SHP77 treated with DMSO at 0.1 percent for 48 hours (cell line): ENCODE measurements around the gene TYW3.
A peak's percentile ranks its signal among the peaks of the same experiment; 100 is the strongest.

ENCODE experiments used
- DNase-seq: peaks from one replicate; lab custom pipeline; 2025; lab: John Stamatoyannopoulos, UW

The TYW3 gene

GRCh38 chr1:74732960-74733603 lies at the start of gene TYW3, which contains the start of gene CRYZ:
Gene TYW3 (plus strand): TSS chr1:74733152. CDS start chr1:74733245, 93 bp downstream.
Gene CRYZ (minus strand): TSS chr1:74733050. CDS start chr1:74724821, 8,229 bp downstream.
- peak; percentile 76 for DNase-seq

- DNase-seq, result no peak
Measured at GRCh38 chr1:74683656-74684055, 49.3 kb upstream of the TYW3 start.

- DNase-seq, result no peak
Measured at GRCh38 chr1:74684301-74684700, 48.7 kb upstream of the TYW3 start.

- no peak for DNase-seq
Measured at GRCh38 chr1:74686928-74687327, 46.0 kb upstream of the TYW3 start.

GRCh38 chr1:74689621-74690363 lies 43.2 kb upstream of the TYW3 start:
- peak; percentile 30 for DNase-seq

- no peak for DNase-seq
Measured at GRCh38 chr1:74690364-74690696, 42.6 kb upstream of the TYW3 start.

GRCh38 chr1:74690909-74691308 lies 42.0 kb upstream of the TYW3 start:
- no peak for DNase-seq

GRCh38 chr1:74693473-74693872 lies 39.5 kb upstream of the TYW3 start:
- DNase-seq, result no peak

GRCh38 chr1:74697832-74698231 lies 35.1 kb upstream of the TYW3 start:
- no peak for DNase-seq

- DNase-seq, result no peak
Measured at GRCh38 chr1:74699331-74699730, 33.6 kb upstream of the TYW3 start.

GRCh38 chr1:74703386-74704182 lies 29.4 kb upstream of the TYW3 start:
- DNase-seq, result no peak

- no peak for DNase-seq
Measured at GRCh38 chr1:74712881-74713280, 20.1 kb upstream of the TYW3 start.

GRCh38 chr1:74713849-74714248 lies 19.1 kb upstream of the TYW3 start:
- no peak for DNase-seq

- DNase-seq, result no peak
Measured at GRCh38 chr1:74714429-74715235, 18.3 kb upstream of the TYW3 start.

- no peak for DNase-seq
Measured at GRCh38 chr1:74715236-74715502, 17.8 kb upstream of the TYW3 start.

- no peak for DNase-seq
Measured at GRCh38 chr1:74715806-74716205, 17.1 kb upstream of the TYW3 start.

GRCh38 chr1:74716822-74717221 lies 16.1 kb upstream of the TYW3 start:
- DNase-seq, result no peak

- DNase-seq, result no peak
Measured at GRCh38 chr1:74717626-74718025, 15.3 kb upstream of the TYW3 start.

GRCh38 chr1:74726063-74726462 lies 6.9 kb upstream of the TYW3 start:
- no peak for DNase-seq

- DNase-seq, result no peak
Measured at GRCh38 chr1:74728736-74729135, 4.2 kb upstream of the TYW3 start.

GRCh38 chr1:74729741-74730478 lies 3.0 kb upstream of the TYW3 start:
- DNase-seq, result no peak
